ENCODE measurements around the gene LRRN3.

LRRN3 gene

GRCh38 chr7:111173528-111173927, 82.6 kb downstream of the LRRN3 start:
- TF ChIP-seq EZH2 (IDR thresholded peaks at IDR 0.05; ENCODE audit: borderline replicate concordance, low read depth, low read length, severe bottlenecking) = no peak
- no peak for TF ChIP-seq CTCF (IDR thresholded peaks at IDR 0.05; ENCODE audit: borderline replicate concordance, extremely low read depth, low read length, poor library complexity, severe bottlenecking)
- Histone ChIP-seq H2AFZ (ENCODE audit: low read depth, low read length) (no peak overlapping the region), H3K4me2 (ENCODE audit: insufficient read depth, low read length) (no peak overlapping the region), H3K9ac (ENCODE audit: low read depth, low read length) (no peak overlapping the region), H3K4me3 (ENCODE audit: low read depth in 1 of 2, low read length in 2 of 2) (no peak overlapping the region), H4K20me1 (ENCODE audit: insufficient read depth, low read length) (no peaks in the 10 kb centered on the region), H3K27me3 (ENCODE audit: insufficient read depth, low read length, poor library complexity) (no peaks in the 10 kb centered on the region), H3K27ac (ENCODE audit: low read length) (no peak overlapping the region), H3K36me3 (ENCODE audit: insufficient read depth, low read length) (no peaks in the 10 kb centered on the region), H3K4me1 (ENCODE audit: insufficient read depth, low read length) (no peaks in the 10 kb centered on the region), H3K9me3 (ENCODE audit: insufficient read depth, low read length, severe bottlenecking) (no peaks in the 10 kb centered on the region), H3K79me2 (ENCODE audit: insufficient read depth, low read length) (no peaks in the 10 kb centered on the region)
- ATAC-seq (ENCODE audit: insufficient read depth, low read depth) (no peak), DNase-seq (no peak)

GRCh38 chr7:111173990-111174389, 83.1 kb downstream of the LRRN3 start:
- Histone ChIP-seq H2AFZ (ENCODE audit: low read depth, low read length) (no peak overlapping the region), H3K9me3 (ENCODE audit: insufficient read depth, low read length, severe bottlenecking) (no peaks in the 10 kb centered on the region), H3K9ac (ENCODE audit: low read depth, low read length) (no peak overlapping the region), H3K27me3 (ENCODE audit: insufficient read depth, low read length, poor library complexity) (no peaks in the 10 kb centered on the region), H4K20me1 (ENCODE audit: insufficient read depth, low read length) (no peaks in the 10 kb centered on the region), H3K4me2 (ENCODE audit: insufficient read depth, low read length) (no peak overlapping the region), H3K4me1 (ENCODE audit: insufficient read depth, low read length) (no peaks in the 10 kb centered on the region), H3K4me3 (ENCODE audit: low read depth in 1 of 2, low read length in 2 of 2) (no peak overlapping the region), H3K27ac (ENCODE audit: low read length) (no peak overlapping the region), H3K36me3 (ENCODE audit: insufficient read depth, low read length) (no peaks in the 10 kb centered on the region), H3K79me2 (ENCODE audit: insufficient read depth, low read length) (no peaks in the 10 kb centered on the region)
- no peak for DNase-seq
- no peak for TF ChIP-seq CTCF (IDR thresholded peaks at IDR 0.05; ENCODE audit: borderline replicate concordance, extremely low read depth, low read length, poor library complexity, severe bottlenecking)
- no peak for TF ChIP-seq EZH2 (IDR thresholded peaks at IDR 0.05; ENCODE audit: borderline replicate concordance, low read depth, low read length, severe bottlenecking)
- ATAC-seq (ENCODE audit: insufficient read depth, low read depth) = no peak

- TF ChIP-seq CTCF (IDR thresholded peaks at IDR 0.05; ENCODE audit: borderline replicate concordance, extremely low read depth, low read length, poor library complexity, severe bottlenecking) (no peak), EZH2 (IDR thresholded peaks at IDR 0.05; ENCODE audit: borderline replicate concordance, low read depth, low read length, severe bottlenecking) (no peak)
- no peaks in the 10 kb centered on the region for H3K4me1 ChIP-seq (ENCODE audit: insufficient read depth, low read length)
- no peak overlapping the region for H3K4me2 ChIP-seq (ENCODE audit: insufficient read depth, low read length)
- H3K4me3 ChIP-seq (ENCODE audit: low read depth in 1 of 2, low read length in 2 of 2) = no peak overlapping the region
- H2AFZ ChIP-seq (ENCODE audit: low read depth, low read length) = no peak overlapping the region
- no peaks in the 10 kb centered on the region for H3K79me2 ChIP-seq (ENCODE audit: insufficient read depth, low read length)
- no peak overlapping the region for H3K27ac ChIP-seq (ENCODE audit: low read length)
- no peaks in the 10 kb centered on the region for H3K36me3 ChIP-seq (ENCODE audit: insufficient read depth, low read length)
- no peak for DNase-seq
- ATAC-seq (ENCODE audit: insufficient read depth, low read depth) = no peak
- H4K20me1 ChIP-seq (ENCODE audit: insufficient read depth, low read length) = no peaks in the 10 kb centered on the region
- H3K27me3 ChIP-seq (ENCODE audit: insufficient read depth, low read length, poor library complexity) = no peaks in the 10 kb centered on the region
- no peaks in the 10 kb centered on the region for H3K9me3 ChIP-seq (ENCODE audit: insufficient read depth, low read length, severe bottlenecking)
- no peak overlapping the region for H3K9ac ChIP-seq (ENCODE audit: low read depth, low read length)
These were observed 83.6 kb downstream of the LRRN3 start for GRCh38 chr7:111174510-111174909.
